Mucosa of descending colon (tissue), 3 donors: ENCODE data around the gene PHYH. TPM values are rescaled to one million over a fixed set of nuclear protein-coding genes. Genes with fewer than 3 reads are reported as not detected.

ENCODE experiments used
- ATAC-seq: fragments of 200-7000 bp; cut with Tn5 transposase; one replicate; pipeline ENCODE4 v1.9.1; 2020; ENCODE audit warnings: mild to moderate bottlenecking, moderate library complexity
- DNase-seq, 3 donors: peaks; one replicate each; pipeline ENCODE4 v3.0.0-alpha.2; 2020
- H3K36me3 ChIP-seq: fragments of 200-600 bp; one replicate; pipeline ENCODE4 v1.8.0; 2021; ENCODE audit warnings: low read depth, mild to moderate bottlenecking
- H3K4me1 ChIP-seq: fragments of 200-600 bp; one replicate; pipeline ENCODE4 v1.8.0; 2021; ENCODE audit warnings: low read depth, mild to moderate bottlenecking
- H3K4me3 ChIP-seq: fragments of 200-600 bp; one replicate; pipeline ENCODE4 v1.8.0; 2021; ENCODE audit warnings: mild to moderate bottlenecking
- H3K9me3 ChIP-seq: fragments of 200-600 bp; one replicate; pipeline ENCODE4 v1.8.0; 2021; ENCODE audit warnings: mild to moderate bottlenecking
- CTCF ChIP-seq: fragments of 200-600 bp; IDR thresholded peaks from one replicate; pipeline ENCODE4 v1.8.0; 2022; ENCODE audit warnings: antibody characterized with exemption, mild to moderate bottlenecking
- intact Hi-C, 2 donors: fragments of 100-400 bp; cut with DNase I in 1 of 2; cut with micrococcal nuclease in 1 of 2; formaldehyde crosslinking; loops; one replicate each; pipeline versions ENCODE4 v1.11.0 to v1.11.1; 2022; cut with DNase I, micrococcal nuclease
- total RNA-seq, 3 donors: library from RNA; stranded (reverse); fragmentation: NEBNext Ultra II Directional in 2 of 3; extraction: Animal tissue kit (Norgen Biotek cat#: 25700) in 2 of 3; gene quantifications; one replicate each; pipeline versions ENCODE4 v1.2.1 to v1.2.4, GENCODE V29; 2021 to 2023
- donor health status: DM: no; HTN: no; CAD: no; lungs with moderate emphysema.
- donor health status: DM: no; HTN: no; CAD: no.
- donor health status: DM: no; HTN: yes; CAD: no.

PHYH gene
- total RNA-seq, 3 donors from 2014 or later: 33.8 to 64.2 (median 53.6) TPM

- no peak overlapping the region for H3K4me3 ChIP-seq
- no peak for ATAC-seq
- intact Hi-C loops: no loop called here
Observed at GRCh38 chr10:13268310-13268709, 31.6 kb downstream of the PHYH start.

DNA sequence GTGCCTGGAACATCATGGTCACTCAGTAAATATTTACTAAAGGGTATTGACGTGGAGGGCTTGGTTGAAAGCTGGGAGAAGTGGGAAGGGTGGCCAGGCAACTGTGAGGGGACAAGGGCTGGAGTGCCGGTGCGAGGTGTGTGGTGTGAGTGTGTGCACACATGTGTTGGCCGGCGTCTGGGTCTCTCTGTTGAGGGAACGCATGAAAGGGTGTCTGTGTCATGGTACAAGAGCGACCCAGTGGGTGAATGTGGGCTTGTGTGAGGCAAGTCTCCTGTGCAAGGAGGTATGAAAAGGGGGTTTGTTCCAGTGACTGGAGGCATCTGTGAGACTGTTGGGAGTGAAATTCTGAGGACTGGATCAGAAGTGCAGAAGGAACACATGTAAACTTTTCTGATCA, 36.3 kb downstream of the PHYH start:
- Histone ChIP-seq H3K4me1 (no peaks in the 10 kb centered on the region), H3K36me3 (no peaks in the 10 kb centered on the region), H3K9me3 (no peaks in the 10 kb centered on the region), H3K4me3 (no peak overlapping the region)
- no peak for DNase-seq
- intact Hi-C loops: no loop called here
- no peak for TF ChIP-seq CTCF
- ATAC-seq: no peak

More at GRCh38 chr10:13268310-13268709, 31.6 kb downstream of the PHYH start:
- Histone ChIP-seq H3K9me3 (no peaks in the 10 kb centered on the region), H3K4me1 (peaks cover 12% of the 10 kb centered on the region), H3K36me3 (no peaks in the 10 kb centered on the region)
- DNase-seq: no peak
- no peak for TF ChIP-seq CTCF

DNA sequence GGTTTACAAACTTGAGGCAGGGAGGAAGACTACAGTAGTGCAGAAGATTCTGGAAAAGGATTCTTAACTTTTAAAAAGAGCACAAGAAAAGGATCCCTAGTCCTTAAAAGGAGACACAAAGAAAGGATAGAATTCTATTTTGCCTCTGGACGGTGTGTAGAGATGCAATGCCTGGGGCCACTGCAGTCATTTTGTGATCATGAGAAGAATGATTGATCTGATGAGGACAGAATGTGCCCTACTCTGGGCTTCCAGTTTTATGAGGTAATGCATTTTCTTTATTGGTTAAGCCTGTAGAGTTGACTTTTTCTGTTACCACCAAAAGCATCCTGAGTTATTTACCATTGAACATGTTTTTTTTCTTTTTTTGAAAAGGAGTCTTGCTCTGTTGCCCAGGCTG, 37.4 kb downstream of the PHYH start:
- Histone ChIP-seq H3K4me1 (no peaks in the 10 kb centered on the region), H3K4me3 (no peak overlapping the region), H3K9me3 (no peaks in the 10 kb centered on the region), H3K36me3 (no peaks in the 10 kb centered on the region)
- DNase-seq (no peak), ATAC-seq (no peak)
- intact Hi-C loops: no loop called here
- no peak for TF ChIP-seq CTCF

GRCh38 chr10:13257621-13258140, 42.2 kb downstream of the PHYH start:
- H3K4me1 ChIP-seq: no peaks in the 10 kb centered on the region
- no peak for TF ChIP-seq CTCF
- DNase-seq: no peak
- no peaks in the 10 kb centered on the region for H3K36me3 ChIP-seq
- no peaks in the 10 kb centered on the region for H3K9me3 ChIP-seq
- intact Hi-C loops: no loop called here
- ATAC-seq: no peak
- H3K4me3 ChIP-seq: no peak overlapping the region

- DNase-seq (no peak), ATAC-seq (no peak)
- Histone ChIP-seq H3K36me3 (no peaks in the 10 kb centered on the region), H3K9me3 (no peaks in the 10 kb centered on the region), H3K4me3 (no peak overlapping the region), H3K4me1 (no peaks in the 10 kb centered on the region)
- intact Hi-C loops: no loop called here
- TF ChIP-seq CTCF: no peak
Observed at GRCh38 chr10:13256627-13257026, 43.2 kb downstream of the PHYH start.

GRCh38 chr10:13253726-13254125, 46.1 kb downstream of the PHYH start:
- intact Hi-C loops: no loop called here
- H3K9me3 ChIP-seq: no peaks in the 10 kb centered on the region
- no peak for DNase-seq
- H3K4me3 ChIP-seq: no peak overlapping the region
- H3K4me1 ChIP-seq: no peaks in the 10 kb centered on the region
- ATAC-seq: no peak
- TF ChIP-seq CTCF: no peak
- H3K36me3 ChIP-seq: no peaks in the 10 kb centered on the region
